Type B pancreatic cell (in vitro differentiated cells): ENCODE data around the gene C2orf66. TPM values are rescaled to one million over a fixed set of nuclear protein-coding genes. Genes with fewer than 3 reads are reported as not detected.
A peak's percentile ranks its signal among the peaks of the same experiment; 100 is the strongest.

Source experiments
- DNase-seq: peaks from one replicate; pipeline ENCODE4 v3.0.0; 2021; ENCODE audit warnings: mixed read lengths; ENCODE audit not compliant: unreplicated experiment; ENCODE audit errors: extremely low spot score
- H3K27ac Mint-ChIP-seq: 2 replicates; pipeline ENCODE4 v1.8.0; 2021; ENCODE audit warnings: mild to moderate bottlenecking, mixed read lengths
- H3K27me3 Mint-ChIP-seq: 2 replicates; pipeline ENCODE4 v1.8.0; 2021; ENCODE audit warnings: mixed read lengths
- H3K36me3 Mint-ChIP-seq: 2 replicates; pipeline ENCODE4 v1.8.0; 2021; ENCODE audit warnings: mixed read lengths
- H3K4me1 Mint-ChIP-seq: one replicate; pipeline ENCODE4 v1.8.0; 2021; ENCODE audit warnings: mixed read lengths; ENCODE audit not compliant: unreplicated experiment
- H3K4me3 Mint-ChIP-seq: 2 replicates; pipeline ENCODE4 v1.8.0; 2021; ENCODE audit warnings: mild to moderate bottlenecking, mixed read lengths
- H3K9me3 Mint-ChIP-seq: 2 replicates; pipeline ENCODE4 v1.8.0; 2021; ENCODE audit warnings: mixed read lengths
- CTCF ChIP-seq: fragments of 200-600 bp; sonication (generic); conservative IDR thresholded peaks from 2 replicates; pipeline ENCODE4 v1.5.0; 2021; ENCODE audit warnings: antibody characterized with exemption, mild to moderate bottlenecking
- total RNA-seq: library from RNA; stranded (reverse); gene quantifications from 2 replicates; pipeline ENCODE4 v1.2.1, GENCODE V29; 2021; ENCODE audit warnings: low replicate concordance

C2orf66 gene
- total RNA-seq, 1 donor from 2014 or later, result 0.29 TPM

GRCh38 chr2:196802401-196802800 lies 6.8 kb downstream of the C2orf66 start:
- Mint-ChIP-seq H3K4me3 (no peak overlapping the region), H3K27me3 (peaks cover 12% of the 10 kb centered on the region), H3K9me3 (no peaks in the 10 kb centered on the region), H3K27ac (peak overlapping the region; percentile 42), H3K36me3 (peaks cover 4% of the 10 kb centered on the region), H3K4me1 (peaks cover 9% of the 10 kb centered on the region)
- DNase-seq, result no peak
- TF ChIP-seq CTCF, result no peak

GRCh38 chr2:196801674-196802261 lies 7.4 kb downstream of the C2orf66 start:
- peaks cover 12% of the 10 kb centered on the region for H3K27me3 Mint-ChIP-seq
- no peak overlapping the region for H3K4me3 Mint-ChIP-seq
- H3K9me3 Mint-ChIP-seq, result no peaks in the 10 kb centered on the region
- peak overlapping the region; percentile 42 for H3K27ac Mint-ChIP-seq
- peaks cover 12% of the 10 kb centered on the region for H3K4me1 Mint-ChIP-seq
- H3K36me3 Mint-ChIP-seq, result peaks cover 9% of the 10 kb centered on the region
- no peak for DNase-seq
- TF ChIP-seq CTCF, result no peak

GRCh38 chr2:196798980-196799379 lies 10.2 kb downstream of the C2orf66 start:
- H3K27ac Mint-ChIP-seq, result peak overlapping the region; percentile 90
- DNase-seq, result no peak

GRCh38 chr2:196792865-196793264 lies 16.3 kb downstream of the C2orf66 start:
- H3K36me3 Mint-ChIP-seq, result peaks cover 32% of the 10 kb centered on the region
- no peaks in the 10 kb centered on the region for H3K9me3 Mint-ChIP-seq
- TF ChIP-seq CTCF, result no peak
- H3K4me3 Mint-ChIP-seq, result no peak overlapping the region
- no peak for DNase-seq
- H3K4me1 Mint-ChIP-seq, result peaks cover 5% of the 10 kb centered on the region
- H3K27ac Mint-ChIP-seq, result no peak overlapping the region
- no peaks in the 10 kb centered on the region for H3K27me3 Mint-ChIP-seq

More at GRCh38 chr2:196798980-196799379, 10.2 kb downstream of the C2orf66 start:
- TF ChIP-seq CTCF, result no peak
- Mint-ChIP-seq H3K27me3 (peaks cover 6% of the 10 kb centered on the region), H3K36me3 (peaks cover 20% of the 10 kb centered on the region), H3K9me3 (no peaks in the 10 kb centered on the region), H3K4me3 (peak overlapping the region; percentile 97), H3K4me1 (peaks cover 12% of the 10 kb centered on the region)

- H3K27ac Mint-ChIP-seq, result no peak overlapping the region
- H3K36me3 Mint-ChIP-seq, result peaks cover 25% of the 10 kb centered on the region
- H3K9me3 Mint-ChIP-seq, result no peaks in the 10 kb centered on the region
- H3K4me1 Mint-ChIP-seq, result no peaks in the 10 kb centered on the region
- H3K4me3 Mint-ChIP-seq, result no peak overlapping the region
- DNase-seq, result no peak
- no peaks in the 10 kb centered on the region for H3K27me3 Mint-ChIP-seq
- no peak for TF ChIP-seq CTCF
Measured at GRCh38 chr2:196783431-196784094, 25.6 kb downstream of the C2orf66 start.
